HG02943 (cell line): ENCODE measurements around the gene POLE.

Source experiments
- ATAC-seq: cut with Tn5 transposase; IDR thresholded peaks from one replicate; pipeline ENCODE4 v1.9.1; 2021; ENCODE audit warnings: mild to moderate bottlenecking, low read depth, moderate library complexity; ENCODE audit not compliant: unreplicated experiment

The POLE gene

DNA sequence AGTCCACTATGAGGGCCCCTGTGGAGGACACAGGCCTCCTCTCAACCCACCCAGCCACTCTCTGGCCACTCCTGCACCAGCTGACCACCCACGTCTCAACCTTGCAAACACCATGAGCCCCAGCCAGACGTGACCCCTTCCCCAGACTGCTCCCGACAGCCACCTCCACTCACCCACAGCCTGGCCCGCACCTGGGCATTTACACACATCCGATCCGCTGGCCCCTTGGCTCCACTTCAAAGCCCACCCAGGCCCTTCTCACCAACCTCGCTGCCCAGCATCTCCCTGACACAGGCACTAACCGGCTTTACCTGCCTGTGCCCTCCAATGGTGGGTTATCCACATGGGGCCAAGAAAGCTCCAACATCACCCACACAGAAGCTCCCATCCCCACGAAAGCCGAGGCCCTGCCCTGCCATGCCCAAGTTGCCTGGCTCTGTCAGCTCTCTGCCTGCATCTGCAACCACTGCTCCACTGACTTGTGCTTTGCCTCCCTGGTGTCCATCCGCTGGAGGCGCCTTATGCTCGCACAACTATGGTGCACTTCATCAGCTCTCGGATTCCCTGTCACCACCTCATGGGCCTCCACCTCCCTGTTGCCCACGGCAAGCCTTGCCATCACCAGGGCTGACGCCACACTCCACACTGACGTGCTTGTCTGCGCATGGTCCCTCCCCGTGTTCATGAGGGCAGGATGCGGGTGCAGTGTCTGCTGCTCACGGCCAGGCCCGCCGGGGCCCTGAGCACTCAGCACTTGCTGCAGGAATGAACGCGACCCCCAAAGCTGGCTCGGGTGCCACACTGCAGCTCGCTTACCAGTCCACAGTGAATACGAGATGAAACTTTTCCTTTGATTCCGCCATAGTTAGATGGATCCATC, 51.8 kb downstream of the POLE start:
- no peak for ATAC-seq

DNA sequence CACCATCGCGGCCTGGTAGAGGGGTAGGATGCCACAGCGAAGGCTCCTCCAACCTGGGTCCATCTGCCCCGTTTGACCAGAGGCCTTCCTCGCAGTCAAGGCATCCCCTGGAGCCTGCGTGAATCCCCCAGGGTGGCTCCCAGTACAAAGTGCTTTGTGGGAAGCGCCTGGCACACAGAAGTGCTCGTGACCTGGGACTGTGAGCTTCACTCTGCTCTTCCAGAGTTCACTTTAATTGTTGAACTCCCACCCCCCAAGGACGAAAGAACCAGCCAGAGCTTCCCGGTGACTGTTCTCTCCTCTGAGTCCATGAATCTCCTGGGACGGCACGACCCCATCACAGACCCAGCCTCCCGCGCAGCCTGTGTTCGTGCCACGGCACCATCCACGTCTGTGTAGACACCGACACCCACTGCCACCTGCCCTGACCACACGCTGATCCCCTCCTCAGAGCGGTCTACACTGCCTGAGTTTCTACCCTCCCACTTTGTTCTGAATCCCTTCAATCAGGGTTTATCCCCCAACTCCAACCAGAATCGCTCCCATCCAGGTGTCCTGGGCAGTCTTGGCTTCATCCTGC, 52.6 kb downstream of the POLE start:
- no peak for ATAC-seq

DNA sequence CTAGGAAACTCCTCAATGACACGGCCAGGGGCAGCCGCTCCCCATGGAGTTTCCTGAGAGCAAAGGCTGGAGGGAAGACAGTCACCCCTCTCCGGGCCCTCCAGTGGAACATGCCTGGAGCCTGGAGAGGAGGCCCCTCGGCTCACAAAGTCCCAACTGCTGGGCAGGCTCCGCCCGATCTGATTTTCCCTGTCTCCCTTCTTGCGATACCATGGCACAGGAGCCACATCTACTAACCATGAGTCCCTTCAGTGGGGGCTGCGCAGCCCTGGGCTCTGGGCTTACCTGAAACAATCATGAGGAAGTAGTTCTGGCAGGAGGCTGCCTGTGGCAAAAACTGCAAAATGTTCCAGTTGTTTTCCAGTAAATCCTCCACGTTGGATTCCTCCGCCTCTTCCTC, 53.2 kb downstream of the POLE start:
- ATAC-seq: no peak

DNA sequence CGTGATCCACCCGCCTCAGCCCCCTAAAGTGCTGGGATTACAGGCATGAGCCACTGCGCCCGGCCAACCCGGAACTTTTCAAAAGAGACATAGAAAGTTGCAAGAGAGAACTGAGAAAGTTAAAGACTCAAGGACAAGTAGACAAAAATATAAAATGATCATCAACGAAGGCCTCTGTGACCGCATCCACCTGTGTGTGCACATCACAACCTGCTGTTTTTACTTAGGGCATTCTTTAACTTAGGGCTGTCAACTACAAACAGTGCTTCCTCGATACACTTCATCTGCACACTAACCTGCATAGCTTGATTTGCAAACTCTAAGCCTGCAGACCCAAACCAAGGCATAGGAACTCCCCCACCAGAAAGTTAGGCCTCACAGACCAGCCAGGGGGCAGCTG, 53.7 kb downstream of the POLE start:
- no peak for ATAC-seq

DNA sequence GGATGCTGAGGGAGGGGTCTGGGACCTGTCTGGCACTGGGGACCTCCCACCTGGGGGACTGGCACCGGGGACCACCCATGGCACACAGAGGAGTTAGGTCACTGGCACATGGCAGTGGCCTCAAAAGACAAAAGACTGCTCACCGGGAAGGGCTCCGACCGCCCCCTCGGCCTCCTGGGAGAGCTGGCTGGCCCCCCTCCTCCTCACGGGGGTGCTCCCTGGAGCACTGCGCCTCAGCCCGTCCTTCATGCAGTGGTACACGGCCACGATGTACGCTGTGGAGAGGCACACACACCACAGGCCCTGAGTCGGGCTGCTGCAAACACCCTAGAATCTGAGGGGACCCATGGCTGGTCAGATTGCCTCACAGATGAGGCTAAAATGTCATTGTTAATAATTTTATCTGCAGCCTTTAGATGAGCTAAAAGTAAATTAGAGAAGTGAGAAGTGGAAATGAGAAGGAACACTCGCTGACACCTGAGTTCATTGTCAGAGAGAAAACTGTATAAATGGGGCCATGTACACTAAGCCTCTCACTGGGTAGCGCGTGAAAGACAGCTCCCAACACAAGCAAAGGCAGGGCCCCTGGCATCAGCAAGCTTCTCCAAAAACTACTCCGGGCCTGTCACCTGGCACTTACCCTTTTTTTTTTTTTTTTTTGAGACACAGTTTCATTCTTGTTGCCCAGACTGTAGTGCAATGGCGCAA, 54.5 kb downstream of the POLE start:
- no peak for ATAC-seq

DNA sequence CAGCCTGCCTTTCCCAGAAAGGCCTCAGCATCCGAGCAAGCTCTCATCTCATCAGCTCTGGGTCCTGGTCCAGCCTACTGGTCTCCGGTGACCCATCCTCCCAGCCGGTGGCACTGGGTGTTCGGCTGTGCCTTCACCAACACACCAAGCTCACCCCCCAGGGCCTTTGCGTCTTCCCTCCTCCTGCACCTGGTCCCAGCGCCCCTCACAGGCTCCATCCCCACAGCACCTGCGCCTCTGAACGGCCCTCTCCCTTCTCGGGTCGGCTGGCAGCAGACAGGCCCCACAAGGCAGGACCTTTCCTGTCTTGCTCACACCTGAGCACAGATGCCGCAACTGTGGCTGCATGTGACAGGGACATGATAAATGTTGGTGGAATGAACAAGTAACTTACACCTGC, 55.5 kb downstream of the POLE start:
- ATAC-seq: no peak

DNA sequence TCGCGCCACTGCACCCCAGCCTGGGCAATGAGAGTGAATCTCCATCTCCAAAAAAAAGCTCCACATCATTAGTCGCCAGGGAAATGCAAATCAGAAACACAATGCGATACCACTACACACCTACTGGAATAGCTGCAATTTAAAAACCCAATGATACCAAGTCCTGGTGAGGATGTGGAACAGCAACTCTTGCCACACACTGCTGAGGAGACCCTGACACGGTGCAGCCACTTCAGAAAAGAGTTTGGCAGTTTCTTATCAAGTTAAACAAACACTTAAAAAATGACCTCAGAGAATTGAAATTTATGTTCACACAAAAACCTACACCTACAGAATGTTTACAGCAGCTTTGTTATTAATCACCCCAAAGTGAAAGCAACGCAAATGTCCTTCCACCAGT, 56.5 kb downstream of the POLE start:
- ATAC-seq: no peak

DNA sequence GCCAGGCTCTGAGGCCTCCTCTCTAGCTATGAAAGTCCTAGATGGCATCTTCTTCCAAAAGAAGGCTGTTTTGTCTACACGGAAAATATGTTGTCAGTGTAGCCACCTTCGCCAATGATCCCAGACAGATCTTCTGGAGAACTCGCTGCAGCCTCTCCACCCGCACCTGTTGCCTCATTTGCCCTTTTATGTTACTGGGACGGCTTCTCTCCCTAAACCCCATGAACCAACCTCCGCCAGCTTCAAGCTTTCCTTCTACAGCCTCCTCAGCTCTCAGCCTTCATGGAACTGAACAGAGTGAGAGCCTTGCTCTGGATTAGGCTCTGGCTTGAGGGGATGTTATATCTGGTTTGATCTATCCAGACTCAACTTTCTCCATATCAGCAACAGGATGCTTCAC, 57.8 kb downstream of the POLE start:
- ATAC-seq: no peak

DNA sequence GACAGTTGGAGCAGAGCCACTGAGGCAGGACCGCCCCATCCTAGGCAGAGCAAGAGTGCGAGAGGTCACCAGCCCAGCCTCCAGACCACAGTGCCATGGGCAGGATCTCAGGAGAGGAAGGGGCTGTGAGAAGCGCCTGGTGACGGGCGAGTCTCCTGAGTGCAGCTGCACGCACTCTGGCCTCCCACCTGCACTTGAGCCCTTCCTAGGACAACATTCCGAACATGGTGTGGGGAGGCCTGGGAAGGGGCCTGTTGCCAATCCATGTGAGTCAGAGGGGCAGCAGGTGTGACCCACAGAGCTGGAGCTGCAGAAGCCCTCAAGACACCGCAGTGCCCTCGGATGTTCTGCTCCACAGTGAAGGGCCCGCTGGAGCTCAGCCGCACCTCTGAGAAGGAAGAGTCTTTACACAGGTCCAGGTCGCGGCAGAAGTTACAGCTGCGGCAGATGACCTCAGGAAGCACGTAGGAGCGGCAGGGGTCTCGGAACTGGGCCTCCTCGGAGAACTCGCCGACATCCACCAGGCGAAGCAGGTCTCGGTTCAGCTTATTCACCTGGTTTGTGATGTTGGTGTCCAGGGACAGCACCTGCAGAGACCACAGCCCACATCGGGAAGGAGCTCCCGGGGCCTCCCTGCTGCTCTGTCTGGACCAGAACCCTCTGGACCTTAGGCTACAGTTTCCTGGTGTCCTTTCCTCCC, 61.3 kb downstream of the POLE start:
- ATAC-seq: no peak

DNA sequence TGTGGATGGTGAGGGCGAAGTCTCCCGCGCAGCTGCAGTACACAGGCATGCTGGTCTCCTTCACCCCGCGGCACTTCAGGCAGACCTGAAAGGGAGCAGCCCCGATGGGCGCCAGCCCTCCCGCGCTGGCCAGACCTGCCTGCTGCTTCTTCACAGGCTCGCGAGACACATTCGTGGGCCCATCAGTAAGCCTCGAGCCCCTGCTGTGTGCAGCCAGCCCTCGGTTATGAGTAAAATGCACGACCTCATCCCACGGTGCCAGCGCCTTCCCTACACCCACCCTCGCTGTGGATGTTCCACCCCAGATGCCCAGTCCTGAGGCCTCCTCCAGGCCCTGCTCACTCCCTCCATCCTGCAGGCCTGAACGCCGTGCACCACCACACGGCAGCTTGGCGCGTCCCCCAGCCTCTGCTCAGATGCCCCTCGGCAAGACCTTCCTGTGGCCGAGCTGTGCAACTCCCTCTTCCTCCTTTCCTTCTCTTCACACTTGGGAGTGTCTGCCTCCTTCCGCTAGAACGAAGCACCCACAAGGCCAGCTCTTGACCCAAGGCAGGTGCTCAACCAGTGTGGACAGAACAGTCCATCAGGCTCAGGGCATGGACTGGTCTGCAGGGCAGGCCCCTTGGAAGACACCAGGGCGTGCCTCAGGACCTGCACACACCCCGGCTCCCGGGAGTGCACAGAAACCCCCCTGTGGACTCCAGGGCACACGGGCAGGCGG, 62.1 kb downstream of the POLE start:
- no peak for ATAC-seq

DNA sequence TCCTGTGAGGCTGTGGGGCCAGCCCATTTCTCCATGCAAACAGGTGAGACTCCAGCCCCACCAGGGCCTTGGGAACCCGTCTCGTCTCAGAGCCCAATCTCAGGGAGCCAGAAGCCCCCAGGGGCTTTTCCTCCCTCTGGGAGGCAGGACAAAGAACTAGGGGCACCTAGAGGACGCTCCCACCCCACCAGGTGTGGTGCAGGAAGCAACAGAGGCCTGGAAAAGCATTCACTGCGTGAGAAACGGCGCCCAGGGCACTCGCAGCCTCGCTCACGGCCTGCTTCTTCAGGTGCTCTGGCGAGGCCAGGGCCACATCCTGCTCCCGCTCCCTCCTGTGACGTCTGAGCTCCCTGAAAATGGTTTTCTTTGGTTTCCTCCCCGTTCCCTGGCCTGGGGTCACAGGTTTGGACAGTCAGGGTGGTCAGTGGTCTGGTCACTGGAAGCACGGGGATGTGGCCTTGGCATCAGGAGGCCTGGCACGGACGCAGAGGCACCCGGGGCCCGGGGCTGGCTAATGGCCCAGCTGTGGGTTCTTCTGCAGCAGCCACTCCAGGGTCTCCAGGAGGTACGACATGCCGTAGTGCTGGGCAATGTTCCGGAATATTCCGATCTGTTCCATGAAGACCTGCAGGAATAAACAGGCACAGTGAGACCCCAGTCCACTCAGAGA, 62.8 kb downstream of the POLE start:
- ATAC-seq: no peak

DNA sequence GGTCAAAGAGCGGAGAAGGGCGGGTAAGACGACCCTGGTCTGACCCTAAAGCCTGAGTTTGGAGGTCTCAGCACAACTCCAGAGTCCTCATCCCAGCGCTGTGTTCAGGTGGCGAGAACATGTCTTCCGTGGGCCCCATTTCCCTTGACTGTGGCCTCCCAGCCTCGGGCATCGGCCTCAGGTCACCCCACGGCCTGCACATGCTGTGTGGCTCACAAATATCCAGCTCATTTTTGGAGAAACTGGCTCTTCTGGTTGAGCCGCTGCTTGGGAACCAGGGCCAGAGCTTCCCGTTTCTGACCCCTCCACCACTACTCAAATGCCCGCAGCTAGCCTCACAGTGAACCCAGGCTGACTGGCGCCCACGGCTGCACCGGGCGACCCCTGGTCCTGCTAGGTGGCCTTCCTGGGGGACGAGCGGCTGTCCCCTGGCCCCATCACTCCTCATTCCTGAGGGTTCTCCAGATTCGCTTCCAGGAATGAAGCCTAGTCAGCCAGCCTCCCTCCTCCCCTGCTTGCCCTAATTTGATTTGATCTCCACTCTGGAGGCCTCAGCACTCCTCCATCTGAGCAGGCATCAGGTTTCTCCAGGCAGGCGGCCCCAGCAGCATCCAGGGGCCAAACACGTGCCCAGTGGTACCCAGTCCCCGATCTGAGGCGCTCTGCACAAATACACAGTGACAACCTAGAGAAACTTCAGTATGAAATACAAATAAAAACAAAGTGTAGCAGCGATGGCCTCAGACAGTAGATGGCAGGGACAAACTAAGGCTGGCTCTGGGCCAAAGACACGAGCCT, 63.9 kb downstream of the POLE start:
- ATAC-seq: no peak

DNA sequence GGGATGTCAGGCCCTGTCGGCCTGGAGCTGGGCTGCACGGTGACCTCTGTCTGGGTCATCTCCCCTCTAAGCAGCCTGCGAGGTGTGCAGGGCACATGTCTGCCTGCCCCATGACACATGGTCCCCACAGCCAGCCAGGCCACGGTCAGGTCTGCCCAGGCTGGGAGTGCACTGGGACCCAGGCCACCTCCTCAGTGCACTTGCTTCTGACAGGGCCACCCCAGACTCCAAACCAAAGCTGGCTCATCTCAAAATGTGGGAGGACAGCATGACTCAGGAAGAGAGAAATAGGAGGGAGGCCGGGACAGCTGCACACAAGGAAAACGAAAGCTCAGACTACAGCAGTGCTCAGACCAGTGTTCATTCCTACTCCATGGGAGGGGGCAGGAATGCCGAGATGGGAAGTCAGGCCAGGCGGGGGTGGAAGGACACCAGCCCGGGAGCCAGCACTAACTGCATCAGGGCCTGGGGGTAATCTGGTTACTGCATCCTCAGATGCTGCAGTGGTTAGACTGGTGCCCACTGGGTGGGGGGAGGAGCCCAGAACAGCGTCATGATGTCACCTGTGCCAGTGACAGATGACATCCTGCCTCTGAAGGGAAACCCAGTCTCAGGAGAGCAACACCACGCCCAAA, 64.6 kb downstream of the POLE start:
- no peak for ATAC-seq

DNA sequence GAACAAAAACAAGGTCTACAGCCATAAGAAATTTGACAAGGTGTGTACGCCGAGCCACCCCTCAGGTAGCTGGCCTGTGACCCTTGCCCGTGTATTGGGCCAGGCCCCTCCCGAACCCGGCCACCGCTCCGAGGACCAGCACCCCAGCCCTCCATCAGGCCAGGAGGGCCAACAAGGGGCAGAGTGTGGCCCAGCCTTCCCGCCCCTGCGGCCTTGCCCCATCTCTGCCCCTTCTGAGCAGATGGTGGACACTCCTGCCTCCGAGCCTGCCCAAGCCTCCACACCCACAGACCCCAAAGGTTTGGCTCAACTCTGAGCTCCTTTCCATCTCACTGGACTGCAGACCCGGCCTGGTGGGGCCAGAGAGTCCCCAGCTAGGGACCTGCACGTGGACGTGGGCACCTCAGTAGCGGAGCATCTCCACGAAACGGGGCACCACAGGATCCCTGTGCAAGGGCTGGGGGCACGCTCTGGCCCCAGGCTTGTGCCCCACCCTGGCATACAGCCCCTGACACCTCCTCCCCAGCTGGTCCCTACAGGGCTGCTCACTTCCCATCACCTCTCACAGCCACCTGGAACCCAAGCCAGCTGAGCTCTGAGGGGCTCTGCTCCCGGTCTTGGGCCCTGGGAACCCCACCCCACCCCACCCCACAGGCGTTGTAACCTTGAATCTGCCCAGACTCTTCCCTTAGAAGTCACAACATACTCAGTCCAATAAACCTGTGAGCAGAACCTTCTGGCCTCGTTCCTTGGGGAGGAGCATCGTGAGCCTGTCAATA, 65.3 kb downstream of the POLE start:
- no peak for ATAC-seq

DNA sequence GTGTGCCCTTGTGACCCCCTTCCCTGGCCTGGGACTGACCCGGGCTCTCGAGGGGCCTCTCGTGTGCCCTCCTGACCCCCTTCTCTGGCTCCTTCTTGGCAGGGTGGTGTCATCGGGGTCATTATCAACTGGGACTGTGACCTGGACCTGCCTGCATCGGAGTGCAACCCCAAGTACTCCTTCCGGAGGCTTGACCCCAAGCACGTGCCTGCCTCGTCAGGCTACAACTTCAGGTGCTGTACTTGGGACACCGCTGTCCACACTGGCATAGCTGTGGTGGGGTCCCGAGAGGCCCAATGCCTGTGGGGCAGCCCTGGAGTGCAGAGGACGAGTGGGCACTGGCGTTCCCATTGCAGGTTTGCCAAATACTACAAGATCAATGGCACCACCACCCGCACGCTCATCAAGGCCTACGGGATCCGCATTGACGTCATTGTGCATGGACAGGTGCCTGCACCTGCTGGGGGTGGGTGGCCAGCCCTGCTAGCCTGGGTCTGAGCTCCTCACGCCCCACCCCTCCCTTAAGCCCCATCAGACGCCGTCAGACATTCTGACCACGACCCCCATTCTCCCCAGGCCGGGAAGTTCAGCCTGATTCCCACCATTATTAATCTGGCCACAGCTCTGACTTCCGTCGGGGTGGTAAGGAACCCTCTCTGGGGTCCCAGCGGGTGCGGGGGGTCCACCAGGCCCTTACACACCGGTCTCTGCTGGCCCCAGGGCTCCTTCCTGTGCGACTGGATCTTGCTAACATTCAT, 66.1 kb downstream of the POLE start:
- no peak for ATAC-seq

DNA sequence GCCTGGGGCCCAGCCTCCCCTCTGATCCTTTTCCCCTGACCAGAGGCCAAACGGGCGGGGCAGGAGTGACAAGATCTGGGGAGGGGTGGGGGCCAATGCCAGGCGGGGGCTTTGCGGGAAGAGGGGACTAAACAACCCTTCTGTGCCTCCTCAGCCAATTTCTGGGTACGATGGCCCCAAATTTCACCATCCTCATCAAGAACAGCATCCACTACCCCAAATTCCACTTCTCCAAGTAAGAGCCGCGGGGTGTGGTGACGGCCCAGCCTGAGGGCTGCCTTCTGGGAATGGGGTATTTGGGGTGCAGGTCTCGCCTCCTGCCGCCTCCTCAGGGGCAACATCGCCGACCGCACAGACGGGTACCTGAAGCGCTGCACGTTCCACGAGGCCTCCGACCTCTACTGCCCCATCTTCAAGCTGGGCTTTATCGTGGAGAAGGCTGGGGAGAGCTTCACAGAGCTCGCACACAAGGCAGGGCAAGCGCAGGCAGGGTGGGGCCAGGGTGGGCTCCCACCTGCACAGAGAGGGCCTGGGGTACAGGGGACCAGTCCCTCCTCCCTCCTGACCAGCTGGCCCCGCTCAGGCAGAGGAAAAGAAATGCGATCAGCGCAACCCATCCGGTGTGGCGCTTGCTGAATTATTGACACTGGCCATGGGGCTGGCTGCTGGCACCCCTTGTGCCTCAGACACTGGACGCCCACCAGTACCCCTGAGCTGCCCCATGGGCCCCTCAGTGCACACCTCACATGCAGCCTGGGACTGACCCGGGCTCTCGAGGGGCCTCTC, 66.8 kb downstream of the POLE start:
- no peak for ATAC-seq
